MM.1S (cell line): ENCODE data around the gene DSCAM.
A peak's percentile ranks its signal among the peaks of the same experiment; 100 is the strongest.

Source experiments
- DNase-seq: peaks from one replicate; pipeline ENCODE4 v3.0.0-alpha.2; 2015
- H2AFZ ChIP-seq: fragments of 300-600 bp; sonication (generic); 2 replicates; pipeline ENCODE4 v1.6.0; 2016; ENCODE audit warnings: antibody characterized with exemption, low read length
- H3F3A ChIP-seq: fragments of 300-600 bp; sonication (generic); 2 replicates; pipeline ENCODE4 v1.6.1; 2016; ENCODE audit warnings: mild to moderate bottlenecking, antibody characterized with exemption, low read length, moderate library complexity, mixed read lengths; ENCODE audit not compliant: insufficient read depth
- H3K27ac ChIP-seq: fragments of 300-600 bp; sonication (generic); 2 replicates; pipeline ENCODE4 v1.5.1; 2016; ENCODE audit warnings: mild to moderate bottlenecking, low read length
- H3K27me3 ChIP-seq: fragments of 300-600 bp; sonication (generic); replicated peaks from 2 replicates; pipeline ENCODE4 v1.6.0; 2016; ENCODE audit warnings: low read length; ENCODE audit not compliant: insufficient read depth
- H3K36me3 ChIP-seq: fragments of 300-600 bp; sonication (generic); replicated peaks from 2 replicates; pipeline ENCODE4 v1.6.1; 2016; ENCODE audit warnings: mild to moderate bottlenecking, low read length, mixed read lengths; ENCODE audit not compliant: insufficient read depth
- H3K4me1 ChIP-seq: fragments of 300-600 bp; sonication (generic); 2 replicates; pipeline ENCODE4 v1.6.1; 2016; ENCODE audit warnings: low read length, mixed read lengths
- H3K4me2 ChIP-seq: fragments of 300-600 bp; sonication (generic); 2 replicates; pipeline ENCODE4 v1.6.0; 2016; ENCODE audit warnings: low read depth, low read length
- H3K4me3 ChIP-seq: fragments of 300-600 bp; sonication (generic); 2 replicates; pipeline ENCODE4 v1.5.1; 2016; ENCODE audit warnings: low read length, mixed read lengths
- H3K79me2 ChIP-seq: fragments of 300-600 bp; sonication (generic); 2 replicates; pipeline ENCODE4 v1.6.1; 2016; ENCODE audit warnings: mixed run types, low read length, mixed read lengths
- H3K9ac ChIP-seq: fragments of 300-600 bp; sonication (generic); 2 replicates; pipeline ENCODE4 v1.6.1; 2016; ENCODE audit warnings: low read length, mixed read lengths
- H3K9me2 ChIP-seq: fragments of 300-600 bp; sonication (generic); replicated peaks from 2 replicates; pipeline ENCODE4 v1.6.1; 2016; ENCODE audit warnings: mild to moderate bottlenecking, low read length, mixed read lengths; ENCODE audit not compliant: insufficient read depth
- H3K9me3 ChIP-seq: fragments of 300-600 bp; sonication (generic); replicated peaks from 2 replicates; pipeline ENCODE4 v1.6.1; 2016; ENCODE audit warnings: mild to moderate bottlenecking, low read length, mixed read lengths; ENCODE audit not compliant: insufficient read depth
- H4K20me1 ChIP-seq: fragments of 300-600 bp; sonication (generic); 2 replicates; pipeline ENCODE4 v1.6.1; 2016; ENCODE audit warnings: mild to moderate bottlenecking, low read length, moderate library complexity, mixed read lengths; ENCODE audit not compliant: insufficient read depth
- CTCF ChIP-seq: fragments of 300-600 bp; sonication (generic); IDR thresholded peaks from 2 replicates; pipeline ENCODE4 v1.5.1; 2016; ENCODE audit warnings: antibody characterized with exemption, low read length, mixed read lengths
- EZH2 ChIP-seq: fragments of 300-600 bp; sonication (generic); optimal IDR thresholded peaks from 2 replicates; pipeline ENCODE3; 2017; ENCODE audit warnings: low read depth, mild to moderate bottlenecking, antibody characterized with exemption, low read length, mixed read lengths
- EZH2phosphoT487 ChIP-seq: fragments of 300-600 bp; sonication (generic); IDR thresholded peaks from 2 replicates; pipeline ENCODE4 v1.6.1; 2018; ENCODE audit warnings: antibody characterized with exemption, low read length

DSCAM gene

GRCh38 chr21:40512590-40512989 lies 334.4 kb downstream of the DSCAM start:
- no peaks in the 10 kb centered on the region for H3K4me1 ChIP-seq
- TF ChIP-seq EZH2, result no peak
- TF ChIP-seq CTCF, result peak; percentile 72
- no peaks in the 10 kb centered on the region for H3K79me2 ChIP-seq
- H3K9me3 ChIP-seq, result no peaks in the 10 kb centered on the region
- no peaks in the 10 kb centered on the region for H3K36me3 ChIP-seq
- H2AFZ ChIP-seq, result no peak overlapping the region
- H3K4me3 ChIP-seq, result no peak overlapping the region
- no peak overlapping the region for H3K27ac ChIP-seq
- H3K9me2 ChIP-seq, result no peaks in the 10 kb centered on the region
- H3K27me3 ChIP-seq, result no peaks in the 10 kb centered on the region
- peak; percentile 31 for DNase-seq
- no peaks in the 10 kb centered on the region for H4K20me1 ChIP-seq
- H3K9ac ChIP-seq, result no peak overlapping the region
- H3K4me2 ChIP-seq, result no peak overlapping the region
- no peaks in the 10 kb centered on the region for H3F3A ChIP-seq

GRCh38 chr21:40507978-40508377 lies 339.0 kb downstream of the DSCAM start:
- Histone ChIP-seq H3K27ac (no peak overlapping the region), H3K79me2 (no peaks in the 10 kb centered on the region), H3K9me2 (no peaks in the 10 kb centered on the region), H3F3A (no peaks in the 10 kb centered on the region), H2AFZ (no peak overlapping the region), H4K20me1 (no peaks in the 10 kb centered on the region), H3K4me3 (no peak overlapping the region), H3K9me3 (no peaks in the 10 kb centered on the region), H3K4me1 (no peaks in the 10 kb centered on the region), H3K4me2 (no peak overlapping the region), H3K36me3 (no peaks in the 10 kb centered on the region), H3K9ac (no peak overlapping the region), H3K27me3 (no peaks in the 10 kb centered on the region)
- TF ChIP-seq EZH2 (no peak), EZH2phosphoT487 (no peak), CTCF (no peak)
- no peak for DNase-seq

- Histone ChIP-seq H3K4me2 (no peak overlapping the region), H3K9me3 (no peaks in the 10 kb centered on the region), H3K4me3 (no peak overlapping the region), H3K36me3 (no peaks in the 10 kb centered on the region), H3K9me2 (no peaks in the 10 kb centered on the region), H3K79me2 (no peaks in the 10 kb centered on the region), H3K27ac (no peak overlapping the region), H2AFZ (no peak overlapping the region), H3K27me3 (no peaks in the 10 kb centered on the region), H3K9ac (no peak overlapping the region), H3F3A (no peaks in the 10 kb centered on the region), H4K20me1 (no peaks in the 10 kb centered on the region), H3K4me1 (no peaks in the 10 kb centered on the region)
- no peak for TF ChIP-seq EZH2
- no peak for DNase-seq
Measured at GRCh38 chr21:40505681-40506080, 341.3 kb downstream of the DSCAM start.

- Histone ChIP-seq H3K4me2 (no peak overlapping the region), H3K9me3 (no peaks in the 10 kb centered on the region), H3F3A (no peaks in the 10 kb centered on the region), H3K79me2 (no peaks in the 10 kb centered on the region), H3K4me1 (no peaks in the 10 kb centered on the region), H3K9me2 (no peaks in the 10 kb centered on the region), H4K20me1 (no peaks in the 10 kb centered on the region), H3K27me3 (no peaks in the 10 kb centered on the region), H3K4me3 (no peak overlapping the region), H3K27ac (no peak overlapping the region), H2AFZ (no peak overlapping the region), H3K36me3 (no peaks in the 10 kb centered on the region), H3K9ac (no peak overlapping the region)
- DNase-seq, result no peak
- no peak for TF ChIP-seq EZH2phosphoT487
- no peak for TF ChIP-seq EZH2
- TF ChIP-seq CTCF, result no peak
Measured at GRCh38 chr21:40505244-40505643, 341.7 kb downstream of the DSCAM start.
